ENCODE data around the gene TRIM45. TPM values are rescaled to one million over a fixed set of nuclear protein-coding genes. Genes with fewer than 3 reads are reported as not detected.

The TRIM45 gene
- total RNA-seq, 1 experiment from 2014 or later, result 5.1 TPM

DNA sequence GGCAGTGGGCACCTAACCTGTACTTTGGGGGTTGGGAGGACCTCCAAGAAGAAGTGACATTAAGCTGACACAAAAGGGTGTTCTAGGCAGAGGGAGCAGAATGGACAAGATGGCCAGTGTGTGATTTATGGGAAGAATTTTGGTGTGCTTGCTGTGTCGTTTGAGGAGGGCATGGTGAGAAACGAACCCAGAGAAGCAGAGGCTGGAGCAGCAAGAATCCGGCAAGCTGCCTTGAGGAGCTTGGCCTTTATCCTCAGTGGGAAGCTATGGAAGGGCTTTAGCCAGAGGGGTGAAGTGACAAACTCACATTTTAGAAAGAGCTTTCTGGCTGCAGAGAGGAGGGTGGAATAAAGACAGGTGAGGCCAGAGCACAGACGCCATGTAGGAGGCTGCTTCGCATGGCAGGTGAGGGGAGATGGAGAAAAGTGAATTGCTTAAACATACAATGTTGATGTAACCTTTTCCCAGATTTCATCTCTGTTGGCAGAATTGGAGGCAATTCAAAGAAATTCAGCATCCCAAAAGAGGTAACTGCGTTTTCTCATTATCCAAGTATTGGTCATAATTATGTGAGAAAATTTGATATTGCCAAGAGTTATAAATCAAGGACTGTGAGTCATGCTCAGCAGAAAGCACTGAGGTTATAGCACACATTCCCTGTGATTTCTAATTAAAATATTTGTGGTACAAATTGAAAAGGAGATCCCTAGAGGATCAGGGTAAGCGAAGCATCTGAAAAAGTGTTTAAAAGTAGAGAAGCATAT lies 26.5 kb downstream of the TRIM45 start:
- H3K4me1 Mint-ChIP-seq (ENCODE audit: low read depth, unreplicated experiment), result no peaks in the 10 kb centered on the region

DNA sequence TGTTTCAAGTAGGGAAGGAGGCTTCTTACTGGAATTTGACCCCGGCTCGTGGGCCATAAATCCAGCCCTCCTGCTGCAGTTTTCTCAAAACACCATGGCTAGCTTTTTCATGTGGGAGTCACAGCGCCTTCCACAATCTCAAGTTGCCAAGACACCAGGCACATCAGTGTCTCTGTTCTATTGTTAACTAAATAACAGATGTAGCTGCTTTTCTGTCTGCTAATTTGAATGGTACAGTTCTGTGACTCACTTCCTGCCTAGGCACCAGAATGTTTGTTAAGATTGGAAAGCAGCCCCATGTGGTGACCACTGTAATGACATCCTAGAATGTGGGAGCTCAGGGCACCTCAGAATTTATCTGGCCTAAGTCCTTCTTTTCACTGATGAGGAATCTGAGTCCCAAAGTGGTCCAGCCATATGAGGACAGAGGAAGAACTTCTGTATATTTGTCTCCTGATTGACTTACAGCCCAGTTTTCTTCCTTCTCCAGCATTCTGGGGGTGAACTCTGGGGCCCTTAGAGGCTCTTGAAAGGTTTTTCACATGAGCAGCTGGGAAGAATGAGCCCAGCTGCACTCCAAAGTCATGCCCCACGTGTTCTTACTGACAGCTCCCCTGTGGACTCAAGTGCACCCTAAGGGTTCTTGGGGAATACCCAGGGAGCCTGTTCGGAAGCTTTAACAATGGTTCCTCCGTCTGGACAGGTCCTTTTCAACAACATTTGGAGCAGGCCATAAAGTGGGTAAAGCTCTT lies 27.5 kb downstream of the TRIM45 start:
- Histone ChIP-seq H3K4me1 (no peaks in the 10 kb centered on the region), H3K27me3 (replicated peaks; ENCODE audit: control insufficient read depth, insufficient read depth, low read length) (no peaks in the 10 kb centered on the region), H3K4me3 (ENCODE audit: low read depth, low read length) (no peak overlapping the region), H3K9me3 (no peaks in the 10 kb centered on the region), H3K36me3 (ENCODE audit: control insufficient read depth, insufficient read depth, low read length) (no peaks in the 10 kb centered on the region; the same call in none of the 2 replicates)
- Mint-ChIP-seq H3K27ac (ENCODE audit: unreplicated experiment) (no peak overlapping the region), H3K9me3 (ENCODE audit: unreplicated experiment) (no peaks in the 10 kb centered on the region), H3K4me1 (ENCODE audit: low read depth, unreplicated experiment) (no peaks in the 10 kb centered on the region), H3K27me3 (ENCODE audit: insufficient read depth, unreplicated experiment) (no peaks in the 10 kb centered on the region), H3K4me3 (ENCODE audit: unreplicated experiment) (no peak overlapping the region), H3K36me3 (ENCODE audit: insufficient read depth, unreplicated experiment) (peaks cover 34% of the 10 kb centered on the region)
- POLR2A ChIA-PET, result no interaction called here
- TF ChIP-seq, protein P1, sequence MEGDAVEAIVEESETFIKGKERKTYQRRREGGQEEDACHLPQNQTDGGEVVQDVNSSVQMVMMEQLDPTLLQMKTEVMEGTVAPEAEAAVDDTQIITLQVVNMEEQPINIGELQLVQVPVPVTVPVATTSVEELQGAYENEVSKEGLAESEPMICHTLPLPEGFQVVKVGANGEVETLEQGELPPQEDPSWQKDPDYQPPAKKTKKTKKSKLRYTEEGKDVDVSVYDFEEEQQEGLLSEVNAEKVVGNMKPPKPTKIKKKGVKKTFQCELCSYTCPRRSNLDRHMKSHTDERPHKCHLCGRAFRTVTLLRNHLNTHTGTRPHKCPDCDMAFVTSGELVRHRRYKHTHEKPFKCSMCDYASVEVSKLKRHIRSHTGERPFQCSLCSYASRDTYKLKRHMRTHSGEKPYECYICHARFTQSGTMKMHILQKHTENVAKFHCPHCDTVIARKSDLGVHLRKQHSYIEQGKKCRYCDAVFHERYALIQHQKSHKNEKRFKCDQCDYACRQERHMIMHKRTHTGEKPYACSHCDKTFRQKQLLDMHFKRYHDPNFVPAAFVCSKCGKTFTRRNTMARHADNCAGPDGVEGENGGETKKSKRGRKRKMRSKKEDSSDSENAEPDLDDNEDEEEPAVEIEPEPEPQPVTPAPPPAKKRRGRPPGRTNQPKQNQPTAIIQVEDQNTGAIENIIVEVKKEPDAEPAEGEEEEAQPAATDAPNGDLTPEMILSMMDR (IDR thresholded peaks at IDR 0.05; ENCODE audit: insufficient read depth in 1 of 2, low read depth in 1 of 2, low read length in 1 of 2, severe bottlenecking in 1 of 2, unreplicated experiment in 1 of 2), result peak in 1 of 2 experiments; percentile 4
- no peak for DNase-seq
- no TSS peak for BruUV-seq (replicated peaks)
- intact Hi-C loops (cut with micrococcal nuclease; ENCODE audit: unreplicated experiment), result no loop called here
- CTCF ChIA-PET, result interaction anchor here (2.4 kb wide), 1 partner anchor 191 kb away, joined by 5 read pairs; no protein-coding TSS in a partner anchor

More for the DNA sequence above, 26.5 kb downstream of the TRIM45 start:
- H3K36me3 ChIP-seq (ENCODE audit: control insufficient read depth, insufficient read depth, low read length), result no peaks in the 10 kb centered on the region; the same call in none of the 2 replicates
- no peaks in the 10 kb centered on the region for H3K9me3 ChIP-seq
- H3K27me3 ChIP-seq (replicated peaks; ENCODE audit: control insufficient read depth, insufficient read depth, low read length), result no peaks in the 10 kb centered on the region
- no peak for DNase-seq
- peaks cover 38% of the 10 kb centered on the region for H3K36me3 Mint-ChIP-seq (ENCODE audit: insufficient read depth, unreplicated experiment)
- H3K4me3 ChIP-seq (ENCODE audit: low read depth, low read length), result no peak overlapping the region
- TF ChIP-seq, protein P1 (IDR thresholded peaks at IDR 0.05; ENCODE audit: insufficient read depth in 1 of 2, low read depth in 1 of 2, low read length in 1 of 2, severe bottlenecking in 1 of 2, unreplicated experiment in 1 of 2), result no peak
- intact Hi-C loops (cut with micrococcal nuclease; ENCODE audit: unreplicated experiment), result no loop called here
- no peak overlapping the region for H3K27ac Mint-ChIP-seq (ENCODE audit: unreplicated experiment)
- no peaks in the 10 kb centered on the region for H3K4me1 ChIP-seq
- ChIA-PET POLR2A (no interaction called here), CTCF (no interaction called here)
- no TSS peak for BruUV-seq (replicated peaks)
- no peaks in the 10 kb centered on the region for H3K27me3 Mint-ChIP-seq (ENCODE audit: insufficient read depth, unreplicated experiment)
- H3K9me3 Mint-ChIP-seq (ENCODE audit: unreplicated experiment), result no peaks in the 10 kb centered on the region
- H3K4me3 Mint-ChIP-seq (ENCODE audit: unreplicated experiment), result no peak overlapping the region

DNA sequence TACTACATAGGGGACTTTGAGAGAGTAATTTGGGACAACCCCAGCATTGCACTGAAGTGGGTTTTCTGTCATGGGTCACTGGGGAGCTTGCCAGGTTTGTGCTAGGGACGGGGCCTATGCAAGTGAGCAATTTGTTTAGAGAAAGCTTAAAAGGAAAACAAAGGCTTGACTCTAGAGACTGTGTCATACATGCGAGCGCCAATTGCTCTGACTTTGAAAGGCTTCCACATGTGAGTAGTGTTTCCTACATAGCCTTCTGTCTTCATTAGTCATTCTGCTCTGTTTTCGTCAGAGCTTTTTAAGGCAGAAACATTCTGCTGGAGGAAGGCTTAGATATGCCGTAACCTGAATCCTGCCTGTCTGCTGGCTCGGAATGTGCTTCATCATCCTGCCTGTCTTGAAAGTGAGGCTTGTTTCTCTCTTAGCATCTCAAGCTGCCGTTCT lies 28.4 kb downstream of the TRIM45 start:
- H3K27me3 ChIP-seq (replicated peaks; ENCODE audit: control insufficient read depth, insufficient read depth, low read length), result no peaks in the 10 kb centered on the region
- H3K4me3 Mint-ChIP-seq (ENCODE audit: unreplicated experiment), result no peak overlapping the region
- intact Hi-C loops (cut with micrococcal nuclease; ENCODE audit: unreplicated experiment), result no loop called here
- no peaks in the 10 kb centered on the region for H3K27me3 Mint-ChIP-seq (ENCODE audit: insufficient read depth, unreplicated experiment)
- ChIA-PET POLR2A (interaction anchor here (0.6 kb wide), 1 partner anchor 27 kb away, joined by 4 read pairs; no protein-coding TSS in a partner anchor), CTCF (interaction anchor here (0.9 to 2.4 kb wide), 2 partner anchors 35 to 192 kb away, joined by 3 to 5 read pairs; no protein-coding TSS in a partner anchor)
- no peak overlapping the region for H3K4me3 ChIP-seq (ENCODE audit: low read depth, low read length)
- no peaks in the 10 kb centered on the region for H3K4me1 Mint-ChIP-seq (ENCODE audit: low read depth, unreplicated experiment)
- no TSS peak for BruUV-seq (replicated peaks)
- DNase-seq, result no peak
- H3K9me3 Mint-ChIP-seq (ENCODE audit: unreplicated experiment), result no peaks in the 10 kb centered on the region
- H3K36me3 Mint-ChIP-seq (ENCODE audit: insufficient read depth, unreplicated experiment), result peaks cover 29% of the 10 kb centered on the region
- H3K9me3 ChIP-seq, result no peaks in the 10 kb centered on the region
- H3K27ac Mint-ChIP-seq (ENCODE audit: unreplicated experiment), result no peak overlapping the region
- no peaks in the 10 kb centered on the region for H3K4me1 ChIP-seq
- TF ChIP-seq, protein P1 (IDR thresholded peaks at IDR 0.05; ENCODE audit: insufficient read depth in 1 of 2, low read depth in 1 of 2, low read length in 1 of 2, severe bottlenecking in 1 of 2, unreplicated experiment in 1 of 2), result no peak
- H3K36me3 ChIP-seq (ENCODE audit: control insufficient read depth, insufficient read depth, low read length), result no peaks in the 10 kb centered on the region; the same call in none of the 2 replicates

All from Caco-2 (cell line).